GM18858 (cell line): ENCODE measurements around the gene CTXND1.

Source experiments
- ATAC-seq: cut with Tn5 transposase; IDR thresholded peaks from one replicate; pipeline ENCODE4 v1.9.1; 2021; ENCODE audit not compliant: unreplicated experiment

CTXND1 gene

GRCh38 chr15:80183886-80184285 lies 68.1 kb downstream of the CTXND1 start:
- no peak for ATAC-seq

GRCh38 chr15:80183306-80183705 lies 68.7 kb downstream of the CTXND1 start:
- ATAC-seq = no peak

- ATAC-seq = no peak
These were observed 69.3 kb downstream of the CTXND1 start for GRCh38 chr15:80182611-80183261.

- ATAC-seq = no peak
These were observed 71.0 kb downstream of the CTXND1 start for GRCh38 chr15:80180986-80181385.

GRCh38 chr15:80180468-80180867 lies 71.5 kb downstream of the CTXND1 start:
- no peak for ATAC-seq

GRCh38 chr15:80179935-80180334 lies 72.1 kb downstream of the CTXND1 start:
- ATAC-seq = no peak

GRCh38 chr15:80179025-80179759 lies 72.8 kb downstream of the CTXND1 start:
- ATAC-seq = no peak

- no peak for ATAC-seq
These were observed 74.9 kb downstream of the CTXND1 start for GRCh38 chr15:80177156-80177555.

- ATAC-seq = no peak
These were observed 75.6 kb downstream of the CTXND1 start for GRCh38 chr15:80176443-80176842.

- no peak for ATAC-seq
These were observed 76.6 kb downstream of the CTXND1 start for GRCh38 chr15:80175436-80175835.

GRCh38 chr15:80174017-80174746 lies 77.8 kb downstream of the CTXND1 start:
- ATAC-seq = no peak

GRCh38 chr15:80173022-80173759 lies 78.8 kb downstream of the CTXND1 start:
- no peak for ATAC-seq

- no peak for ATAC-seq
These were observed 79.6 kb downstream of the CTXND1 start for GRCh38 chr15:80172401-80172800.

GRCh38 chr15:80171787-80172186 lies 80.2 kb downstream of the CTXND1 start:
- no peak for ATAC-seq

GRCh38 chr15:80170596-80170995 lies 81.4 kb downstream of the CTXND1 start:
- no peak for ATAC-seq

- no peak for ATAC-seq
These were observed 82.2 kb downstream of the CTXND1 start for GRCh38 chr15:80169768-80170357.

GRCh38 chr15:80168421-80168820 lies 83.6 kb downstream of the CTXND1 start:
- ATAC-seq = no peak

- ATAC-seq = no peak
These were observed 84.1 kb downstream of the CTXND1 start for GRCh38 chr15:80167936-80168335.

- no peak for ATAC-seq
These were observed 88.1 kb downstream of the CTXND1 start for GRCh38 chr15:80163897-80164296.

- no peak for ATAC-seq
These were observed 88.8 kb downstream of the CTXND1 start for GRCh38 chr15:80163217-80163616.

- no peak for ATAC-seq
These were observed 89.9 kb downstream of the CTXND1 start for GRCh38 chr15:80162059-80162554.
